GM18505 (cell line): Measurements from ENCODE around the gene PML.

ENCODE experiments used
- ATAC-seq: cut with Tn5 transposase; IDR thresholded peaks from one replicate; pipeline ENCODE4 v1.9.1; 2021; ENCODE audit not compliant: unreplicated experiment
- POLR2A ChIP-seq: IDR thresholded peaks from 4 replicates; pipeline ENCODE4 v1.6.1; 2011; ENCODE audit warnings: borderline replicate concordance; ENCODE audit not compliant: insufficient read depth, insufficient read length; ENCODE audit errors: extremely low read depth

PML gene

GRCh38 chr15:73985101-73985873, 9.2 kb upstream of the PML start:
- no peak for TF ChIP-seq POLR2A
- no peak for ATAC-seq

GRCh38 chr15:73986055-73986775, 8.3 kb upstream of the PML start:
- ATAC-seq = no peak
- TF ChIP-seq POLR2A = no peak

GRCh38 chr15:73986776-73987056, 7.8 kb upstream of the PML start:
- TF ChIP-seq POLR2A = no peak
- ATAC-seq = no peak

GRCh38 chr15:73987250-73987649, 7.3 kb upstream of the PML start:
- TF ChIP-seq POLR2A = no peak
- ATAC-seq = no peak

GRCh38 chr15:73987681-73988444, 6.7 kb upstream of the PML start:
- ATAC-seq = no peak
- TF ChIP-seq POLR2A = peak; percentile 17

GRCh38 chr15:73988445-73988969, 6.0 kb upstream of the PML start:
- no peak for ATAC-seq
- TF ChIP-seq POLR2A = no peak

GRCh38 chr15:73989001-73989798, 5.3 kb upstream of the PML start:
- ATAC-seq = no peak
- TF ChIP-seq POLR2A = no peak

- ATAC-seq = no peak
- no peak for TF ChIP-seq POLR2A
These were observed 4.1 kb upstream of the PML start for GRCh38 chr15:73990250-73991005.

- TF ChIP-seq POLR2A = no peak
- ATAC-seq = no peak
These were observed 3.3 kb upstream of the PML start for GRCh38 chr15:73991260-73991659.

GRCh38 chr15:73991726-73992593, 2.6 kb upstream of the PML start, which contains the start of gene STOML1:
STOML1 (minus strand) TSS chr15:73992295; CDS start chr15:73992223, 72 bp downstream.
- ATAC-seq = peak; percentile 65
- TF ChIP-seq POLR2A = peak; percentile 70

GRCh38 chr15:73992594-73992898, 2.0 kb upstream of the PML start:
- ATAC-seq = no peak
- TF ChIP-seq POLR2A = no peak
